ENCODE measurements around the gene SUPT3H. TPM values are rescaled to one million over a fixed set of nuclear protein-coding genes. Genes with fewer than 3 reads are reported as not detected.
"Not testable (repeated sequence)": the region's sequence is repeated elsewhere in the genome, so short reads cannot be mapped to it uniquely, and the experiment has no call there.

SUPT3H gene
- total and polyA plus RNA-seq, 5 donors: 3.1 to 4.5 (median 4.1) TPM

DNA sequence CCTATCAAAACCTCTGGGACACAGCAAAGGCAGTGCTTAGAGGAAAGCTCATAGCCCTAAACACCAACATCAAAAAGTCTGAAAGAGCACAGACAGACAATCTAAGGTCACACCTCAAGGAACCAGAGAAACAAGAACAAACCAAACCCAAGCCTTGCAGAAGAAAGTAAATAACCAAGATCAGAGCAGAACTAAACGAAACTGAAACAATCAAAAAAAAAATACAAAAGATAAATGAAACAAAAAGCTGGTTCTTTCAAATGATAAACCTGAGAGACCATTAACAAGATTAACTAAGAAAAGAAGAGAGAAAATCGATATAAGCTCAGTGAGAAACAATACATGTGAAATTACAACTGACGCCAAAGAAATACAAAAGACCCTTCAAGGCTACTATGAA, 84.4 kb downstream of the SUPT3H start:
- WGBS: 90% methylated on average over 3 of the region's 3 CpGs

DNA sequence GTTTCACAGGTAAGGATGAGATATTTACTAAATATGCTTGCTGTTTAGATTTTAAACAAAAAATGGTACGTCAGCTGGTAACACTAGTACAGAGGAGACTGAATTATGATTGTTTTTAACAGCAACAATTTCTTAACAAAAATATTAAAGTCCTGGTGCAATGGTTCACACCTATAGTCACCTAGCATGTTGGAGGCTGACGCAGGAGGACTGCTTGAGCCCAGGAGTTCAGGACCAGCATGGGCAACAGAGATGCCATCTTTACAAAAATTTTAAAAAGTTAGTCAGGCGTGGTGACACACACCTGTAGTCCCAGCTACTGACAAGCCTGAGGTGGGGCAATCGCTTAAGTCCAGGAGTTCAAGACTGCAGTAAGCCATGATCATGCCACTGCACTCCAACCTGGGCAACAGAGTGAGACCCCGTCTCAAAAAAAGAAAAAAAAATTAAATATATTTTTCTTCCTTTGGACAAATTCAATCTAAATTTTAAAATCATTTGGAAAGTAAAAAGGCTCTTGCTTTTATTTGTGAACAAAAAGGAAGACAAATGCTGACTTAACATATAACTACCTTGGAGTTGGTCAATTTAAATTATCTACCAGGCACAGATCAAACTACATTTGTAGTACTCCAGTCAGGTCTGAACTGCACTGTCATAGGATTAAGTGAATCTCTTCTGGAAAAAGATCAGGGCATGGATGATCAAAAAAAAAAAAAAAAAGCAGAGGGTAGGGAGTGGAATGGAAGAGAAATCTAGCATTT, 87.8 kb downstream of the SUPT3H start:
- Histone ChIP-seq H3K9me3 (ENCODE audit: control insufficient read depth, low read length) (no peaks in the 10 kb centered on the region), H3K27me3 (ENCODE audit: control insufficient read depth, insufficient read depth) (no peaks in the 10 kb centered on the region), H3K4me1 (ENCODE audit: control insufficient read depth, insufficient read depth, low read length) (no peaks in the 10 kb centered on the region), H3K27ac (ENCODE audit: low read length) (no peak overlapping the region), H3K4me3 (ENCODE audit: low read length) (no peak overlapping the region)
- no peak for ATAC-seq
- intact Hi-C loops (cut with DNase I): no loop called here
- no peak for DNase-seq
- 96% methylated on average over 5 of the region's 5 CpGs for WGBS

More for the DNA sequence above, 84.4 kb downstream of the SUPT3H start:
- Histone ChIP-seq H3K4me3 (ENCODE audit: low read length) (no peak overlapping the region), H3K4me1 (ENCODE audit: control insufficient read depth, insufficient read depth, low read length) (no peaks in the 10 kb centered on the region), H3K27ac (ENCODE audit: low read length) (no peak overlapping the region), H3K9me3 (ENCODE audit: control insufficient read depth, low read length) (no peaks in the 10 kb centered on the region), H3K27me3 (ENCODE audit: control insufficient read depth, insufficient read depth) (no peaks in the 10 kb centered on the region)
- ATAC-seq (no peak), DNase-seq (no peak)
- intact Hi-C loops (cut with DNase I): no loop called here

DNA sequence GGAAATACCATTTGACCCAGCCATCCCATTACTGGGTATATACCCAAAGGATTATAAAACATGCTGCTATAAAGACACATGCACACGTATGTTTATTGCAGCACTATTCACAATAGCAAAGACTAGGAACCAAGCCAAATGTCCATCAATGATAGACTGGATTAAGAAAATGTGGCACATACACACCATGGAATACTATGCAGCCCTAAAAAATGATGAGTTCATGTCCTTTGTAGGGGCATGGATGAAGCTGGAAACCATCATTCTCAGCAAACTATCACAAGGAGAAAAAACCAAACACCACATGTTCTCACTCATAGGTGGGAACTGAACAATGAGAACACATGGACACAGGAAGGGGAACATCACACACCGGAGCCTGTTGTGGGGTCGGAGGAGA, 91.0 kb downstream of the SUPT3H start:
- ATAC-seq; H3K27me3 ChIP-seq (ENCODE audit: control insufficient read depth, insufficient read depth); H3K4me1 ChIP-seq (ENCODE audit: control insufficient read depth, insufficient read depth, low read length); intact Hi-C loops (cut with DNase I); H3K27ac ChIP-seq (ENCODE audit: low read length); H3K9me3 ChIP-seq (ENCODE audit: control insufficient read depth, low read length); H3K4me3 ChIP-seq (ENCODE audit: low read length); DNase-seq: not testable (repeated sequence)
- WGBS: over 99% methylated on average over 3 of the region's 3 CpGs

DNA sequence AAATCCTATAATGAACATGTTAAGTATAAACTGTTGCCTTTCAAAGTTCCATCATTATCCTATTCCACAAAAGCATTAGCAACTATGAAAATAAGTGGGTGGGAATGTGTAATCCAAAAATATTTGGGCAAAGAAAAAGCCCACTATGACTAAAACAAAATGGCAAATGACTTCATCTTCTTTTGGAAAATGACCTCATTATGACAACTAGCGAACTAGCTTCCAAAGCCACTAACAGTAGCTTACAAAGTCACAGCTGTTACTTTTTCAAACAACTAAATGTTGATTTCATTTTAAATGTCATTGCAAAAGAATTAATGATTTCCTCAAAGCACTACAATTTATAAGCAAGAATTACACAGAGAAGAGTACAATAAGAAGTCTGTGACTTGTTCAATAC, 99.4 kb downstream of the SUPT3H start:
- WGBS: 66% methylated on average over 1 of the region's 1 CpG
- ATAC-seq (no peak), DNase-seq (no peak)
- no peaks in the 10 kb centered on the region for H3K9me3 ChIP-seq (ENCODE audit: control insufficient read depth, low read length)
- H3K4me3 ChIP-seq (ENCODE audit: low read length): no peak overlapping the region
- no peak overlapping the region for H3K27ac ChIP-seq (ENCODE audit: low read length)
- intact Hi-C loops (cut with DNase I): no loop called here
- no peaks in the 10 kb centered on the region for H3K4me1 ChIP-seq (ENCODE audit: control insufficient read depth, insufficient read depth, low read length)
- no peaks in the 10 kb centered on the region for H3K27me3 ChIP-seq (ENCODE audit: control insufficient read depth, insufficient read depth)

DNA sequence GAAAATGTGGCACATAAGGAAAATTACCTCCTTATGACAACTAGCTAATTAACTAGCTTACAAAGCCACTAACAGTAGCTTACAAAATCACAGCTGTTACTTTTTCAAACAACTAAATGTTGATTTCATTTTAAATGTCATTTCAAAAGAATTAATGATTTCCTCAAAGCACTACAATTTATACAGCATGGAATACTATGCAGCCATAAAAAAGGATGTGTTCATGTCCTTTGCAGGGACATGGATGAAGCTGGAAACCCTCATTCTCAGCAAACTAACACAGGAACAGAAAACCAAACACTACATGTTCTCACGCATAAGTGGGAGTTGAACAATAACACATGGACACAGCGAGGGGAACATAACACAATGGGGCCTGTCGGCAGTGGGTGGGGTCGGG, 100.0 kb downstream of the SUPT3H start:
- DNase-seq; H3K9me3 ChIP-seq (ENCODE audit: control insufficient read depth, low read length); H3K27ac ChIP-seq (ENCODE audit: low read length); ATAC-seq; H3K27me3 ChIP-seq (ENCODE audit: control insufficient read depth, insufficient read depth); H3K4me1 ChIP-seq (ENCODE audit: control insufficient read depth, insufficient read depth, low read length); intact Hi-C loops (cut with DNase I); H3K4me3 ChIP-seq (ENCODE audit: low read length): not testable (repeated sequence)
- WGBS: 94% methylated on average over 4 of the region's 4 CpGs

DNA sequence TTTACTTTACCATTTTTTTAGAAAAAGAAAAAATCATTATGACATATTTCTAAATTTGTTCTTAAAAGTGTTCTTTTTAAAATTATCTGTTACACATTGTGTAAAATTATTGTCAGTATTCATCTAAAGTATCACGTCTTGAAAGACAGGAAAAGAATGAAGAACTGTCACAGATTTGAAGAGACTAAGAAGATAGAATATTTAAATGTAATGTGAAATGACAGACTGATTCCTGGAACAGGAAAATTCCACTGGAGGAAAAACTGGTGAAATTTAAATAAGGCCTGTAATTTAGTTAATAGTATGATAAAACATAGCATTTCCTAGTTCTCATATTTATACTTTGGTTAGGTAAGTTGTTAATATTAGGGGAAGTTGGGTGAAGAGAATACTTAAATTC, 102.4 kb downstream of the SUPT3H start:
- ATAC-seq (no peak), DNase-seq (no peak)
- no peaks in the 10 kb centered on the region for H3K9me3 ChIP-seq (ENCODE audit: control insufficient read depth, low read length)
- no peaks in the 10 kb centered on the region for H3K27me3 ChIP-seq (ENCODE audit: control insufficient read depth, insufficient read depth)
- H3K4me3 ChIP-seq (ENCODE audit: low read length): no peak overlapping the region
- H3K4me1 ChIP-seq (ENCODE audit: control insufficient read depth, insufficient read depth, low read length): no peaks in the 10 kb centered on the region
- no peak overlapping the region for H3K27ac ChIP-seq (ENCODE audit: low read length)
- 80% methylated on average over 1 of the region's 1 CpG for WGBS
- intact Hi-C loops (cut with DNase I): no loop called here

DNA sequence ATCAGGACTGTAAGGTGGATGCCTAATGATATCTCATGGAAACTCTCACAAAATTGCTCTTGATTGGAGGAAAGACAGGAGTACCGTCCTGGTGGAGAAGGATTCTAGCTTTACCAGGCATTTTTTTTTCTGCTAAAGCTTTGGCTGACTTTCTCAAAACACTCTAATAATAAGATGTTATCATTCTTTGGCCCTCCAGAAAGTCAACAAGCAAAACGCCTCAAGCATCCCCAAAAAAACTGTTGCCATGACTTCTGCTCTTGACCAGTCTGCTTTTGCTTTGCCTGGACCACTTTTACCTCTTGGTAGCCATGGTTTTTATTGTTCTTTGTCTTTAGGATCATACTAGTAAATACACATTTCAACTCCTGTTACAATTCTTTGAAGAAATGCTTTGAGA, 105.1 kb downstream of the SUPT3H start:
- intact Hi-C loops (cut with DNase I): no loop called here
- Histone ChIP-seq H3K9me3 (ENCODE audit: control insufficient read depth, low read length) (no peaks in the 10 kb centered on the region), H3K4me3 (ENCODE audit: low read length) (no peak overlapping the region), H3K4me1 (ENCODE audit: control insufficient read depth, insufficient read depth, low read length) (no peaks in the 10 kb centered on the region), H3K27ac (ENCODE audit: low read length) (no peak overlapping the region), H3K27me3 (ENCODE audit: control insufficient read depth, insufficient read depth) (no peaks in the 10 kb centered on the region)
- DNase-seq: no peak
- WGBS: 91% methylated on average over 2 of the region's 2 CpGs
- ATAC-seq: no peak

DNA sequence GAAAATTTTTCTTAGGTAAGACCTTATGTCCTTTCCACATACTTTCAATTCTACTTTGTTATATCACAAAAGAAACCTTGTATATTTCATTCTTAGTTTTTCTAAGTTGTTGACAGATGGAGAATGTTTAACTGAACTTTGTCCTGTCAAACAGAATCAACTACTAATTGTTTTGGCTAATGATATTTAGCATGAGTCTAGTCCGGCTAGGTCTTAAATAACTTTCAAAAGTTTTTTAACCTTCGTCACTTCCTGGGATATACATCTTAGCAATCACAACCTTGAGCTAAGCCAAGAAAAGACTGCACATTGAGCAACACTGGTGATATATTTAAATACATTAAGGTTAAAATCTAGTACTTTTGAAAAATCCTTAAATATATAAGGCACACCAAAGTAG, 112.5 kb downstream of the SUPT3H start:
- no peak overlapping the region for H3K27ac ChIP-seq (ENCODE audit: low read length)
- ATAC-seq (no peak), DNase-seq (no peak)
- WGBS: 82% methylated on average over 2 of the region's 2 CpGs
- no peak overlapping the region for H3K4me3 ChIP-seq (ENCODE audit: low read length)
- no peaks in the 10 kb centered on the region for H3K4me1 ChIP-seq (ENCODE audit: control insufficient read depth, insufficient read depth, low read length)
- no peaks in the 10 kb centered on the region for H3K9me3 ChIP-seq (ENCODE audit: control insufficient read depth, low read length)
- intact Hi-C loops (cut with DNase I): no loop called here
- no peaks in the 10 kb centered on the region for H3K27me3 ChIP-seq (ENCODE audit: control insufficient read depth, insufficient read depth)

DNA sequence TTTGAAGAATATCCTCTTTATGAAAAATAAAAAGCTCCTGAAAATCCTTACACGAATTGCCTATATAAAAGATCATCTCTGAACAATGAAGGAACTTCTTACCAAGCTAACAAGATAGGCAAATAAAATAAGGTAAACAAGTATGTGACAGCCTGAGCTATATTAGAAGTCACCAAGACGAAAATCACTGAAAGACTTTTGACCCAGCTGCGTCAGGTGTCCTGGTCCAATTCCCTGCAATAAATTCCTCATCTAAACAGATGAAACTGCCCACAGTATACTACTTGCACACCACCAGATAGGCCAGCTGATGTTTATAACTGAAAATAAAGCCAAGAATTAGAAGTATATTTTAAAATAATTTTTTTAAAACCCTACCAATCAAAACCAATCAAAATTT, 117.0 kb downstream of the SUPT3H start:
- Histone ChIP-seq H3K4me3 (ENCODE audit: low read length) (no peak overlapping the region), H3K9me3 (ENCODE audit: control insufficient read depth, low read length) (no peaks in the 10 kb centered on the region), H3K4me1 (ENCODE audit: control insufficient read depth, insufficient read depth, low read length) (no peaks in the 10 kb centered on the region), H3K27me3 (ENCODE audit: control insufficient read depth, insufficient read depth) (no peaks in the 10 kb centered on the region), H3K27ac (ENCODE audit: low read length) (no peak overlapping the region)
- intact Hi-C loops (cut with DNase I): no loop called here
- WGBS: 92% methylated on average over 3 of the region's 3 CpGs
- no peak for DNase-seq
- no peak for ATAC-seq

DNA sequence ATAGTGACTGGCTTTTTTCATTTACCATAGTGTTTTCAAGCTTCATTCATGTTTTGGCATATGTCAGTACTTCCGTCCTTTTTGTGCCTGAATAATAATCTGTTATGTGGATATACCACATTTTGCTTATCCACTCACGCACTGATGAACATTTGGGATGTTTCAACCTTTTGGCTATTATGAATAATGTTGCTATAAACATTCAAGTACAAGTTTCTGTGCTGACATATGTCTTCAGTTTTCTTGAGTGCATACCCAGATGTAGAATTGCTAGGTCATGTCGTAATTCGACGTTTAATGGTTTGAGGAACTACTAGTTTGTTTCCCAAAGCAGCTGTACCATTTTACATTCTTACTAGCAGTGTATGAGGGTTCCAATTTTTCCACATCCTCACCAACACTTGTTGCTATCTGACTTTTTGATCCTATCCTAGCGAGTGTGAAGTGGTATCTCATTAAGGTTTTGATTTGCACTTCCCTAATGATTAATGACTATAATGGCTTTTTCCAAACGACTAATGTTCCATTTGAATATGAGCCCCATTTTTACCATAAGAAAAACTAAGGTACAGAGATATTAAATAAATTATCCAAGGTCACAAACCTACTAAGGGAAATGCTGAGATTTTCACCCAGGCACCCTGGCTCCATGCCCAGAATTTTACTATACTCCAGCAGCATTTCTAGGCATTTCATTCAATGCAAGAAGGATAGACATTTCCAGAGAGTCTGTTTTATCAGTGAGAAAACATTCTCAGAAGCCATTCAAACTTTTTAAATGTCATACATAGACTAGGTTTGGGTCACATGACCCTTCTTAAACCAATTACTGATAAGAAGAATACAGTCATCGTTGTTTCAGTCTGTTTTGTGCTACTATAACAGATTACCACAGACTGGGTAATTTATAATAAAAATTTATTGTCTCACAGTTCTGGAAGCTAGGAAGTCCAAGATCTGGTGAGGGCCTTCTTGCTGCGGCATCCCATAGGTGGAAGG, 120.7 kb downstream of the SUPT3H start:
- intact Hi-C loops (cut with DNase I): no loop called here
- DNase-seq (no peak), ATAC-seq (no peak)
- Histone ChIP-seq H3K27me3 (ENCODE audit: control insufficient read depth, insufficient read depth) (no peaks in the 10 kb centered on the region), H3K27ac (ENCODE audit: low read length) (no peak overlapping the region), H3K9me3 (ENCODE audit: control insufficient read depth, low read length) (no peaks in the 10 kb centered on the region), H3K4me1 (ENCODE audit: control insufficient read depth, insufficient read depth, low read length) (no peaks in the 10 kb centered on the region), H3K4me3 (ENCODE audit: low read length) (no peak overlapping the region)
- 77% methylated on average over 9 of the region's 9 CpGs for WGBS

DNA sequence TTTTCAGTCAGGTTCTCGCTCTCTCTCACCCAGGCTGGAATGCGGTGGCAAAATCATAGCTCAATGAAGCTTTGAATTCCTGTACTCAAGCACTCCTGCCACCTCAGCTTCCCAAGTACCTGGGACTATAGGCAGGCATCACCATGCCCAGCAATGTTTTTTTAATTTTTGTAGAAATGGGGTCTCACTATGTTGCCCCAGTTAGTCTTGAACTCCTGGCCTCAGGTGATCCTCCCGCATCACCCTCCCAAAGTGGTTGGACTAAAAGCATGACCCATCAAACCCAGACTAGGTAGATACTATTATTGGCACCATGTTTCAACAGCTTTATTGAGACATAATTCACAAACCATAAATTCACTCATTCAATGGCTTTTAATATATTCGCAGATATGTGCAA, 122.3 kb downstream of the SUPT3H start:
- no peaks in the 10 kb centered on the region for H3K4me1 ChIP-seq (ENCODE audit: control insufficient read depth, insufficient read depth, low read length)
- H3K27me3 ChIP-seq (ENCODE audit: control insufficient read depth, insufficient read depth): no peaks in the 10 kb centered on the region
- intact Hi-C loops (cut with DNase I): no loop called here
- no peaks in the 10 kb centered on the region for H3K9me3 ChIP-seq (ENCODE audit: control insufficient read depth, low read length)
- no peak overlapping the region for H3K4me3 ChIP-seq (ENCODE audit: low read length)
- H3K27ac ChIP-seq (ENCODE audit: low read length): no peak overlapping the region
- no peak for ATAC-seq
- 98% methylated on average over 4 of the region's 4 CpGs for WGBS
- DNase-seq: no peak
